Measurements from ENCODE around the gene PRELP.

PRELP gene

GRCh38 chr1:203467550-203467921, 8.1 kb upstream of the PRELP start:
- Histone ChIP-seq H3K36me3 (ENCODE audit: insufficient read depth, insufficient read length, low read length) (no peaks in the 10 kb centered on the region), H3K9ac (ENCODE audit: insufficient read length, low read depth) (no peak overlapping the region), H3K9me3 (ENCODE audit: insufficient read depth, low read length) (no peaks in the 10 kb centered on the region), H3K27me3 (ENCODE audit: insufficient read depth, insufficient read length) (no peaks in the 10 kb centered on the region), H3K4me3 (ENCODE audit: insufficient read length, low read depth) (no peak overlapping the region), H3K4me1 (ENCODE audit: insufficient read depth, insufficient read length) (peaks cover 26% of the 10 kb centered on the region)
- TF ChIP-seq YY1 (IDR thresholded peaks at IDR 0.05; ENCODE audit: insufficient read depth, insufficient read length) = no peak
- TF ChIP-seq SUZ12 (IDR thresholded peaks at IDR 0.05; ENCODE audit: extremely low read depth, insufficient read depth, insufficient read length) = no peak
- no peak for TF ChIP-seq ZNF274 (IDR thresholded peaks at IDR 0.05; ENCODE audit: low read depth, low read length)
- DNase-seq (ENCODE audit: low read depth, low spot score) = no peak

- H3K27me3 ChIP-seq (ENCODE audit: insufficient read depth, insufficient read length) = no peaks in the 10 kb centered on the region
- no peak overlapping the region for H3K4me3 ChIP-seq (ENCODE audit: insufficient read length, low read depth)
- no peaks in the 10 kb centered on the region for H3K36me3 ChIP-seq (ENCODE audit: insufficient read depth, insufficient read length, low read length)
- no peak for TF ChIP-seq SUZ12 (IDR thresholded peaks at IDR 0.05; ENCODE audit: extremely low read depth, insufficient read depth, insufficient read length)
- no peak for TF ChIP-seq ZNF274 (IDR thresholded peaks at IDR 0.05; ENCODE audit: low read depth, low read length)
- H3K9ac ChIP-seq (ENCODE audit: insufficient read length, low read depth) = no peak overlapping the region
- no peaks in the 10 kb centered on the region for H3K9me3 ChIP-seq (ENCODE audit: insufficient read depth, low read length)
- peaks cover 26% of the 10 kb centered on the region for H3K4me1 ChIP-seq (ENCODE audit: insufficient read depth, insufficient read length)
- DNase-seq (ENCODE audit: low read depth, low spot score) = no peak
Measured at GRCh38 chr1:203468326-203468725, 7.3 kb upstream of the PRELP start.

- no peaks in the 10 kb centered on the region for H3K9me3 ChIP-seq (ENCODE audit: insufficient read depth, low read length)
Measured at GRCh38 chr1:203470240-203470639, 5.4 kb upstream of the PRELP start.

GRCh38 chr1:203471841-203472240, 3.8 kb upstream of the PRELP start:
- Histone ChIP-seq H3K36me3 (ENCODE audit: insufficient read depth, insufficient read length, low read length) (no peaks in the 10 kb centered on the region), H3K27me3 (ENCODE audit: insufficient read depth, insufficient read length) (no peaks in the 10 kb centered on the region), H3K9ac (ENCODE audit: insufficient read length, low read depth) (no peak overlapping the region), H3K4me3 (ENCODE audit: insufficient read length, low read depth) (no peak overlapping the region), H3K4me1 (ENCODE audit: insufficient read depth, insufficient read length) (peaks cover 8% of the 10 kb centered on the region), H3K9me3 (ENCODE audit: insufficient read depth, low read length) (no peaks in the 10 kb centered on the region)
- DNase-seq (ENCODE audit: low read depth, low spot score) = no peak
- TF ChIP-seq SUZ12 (IDR thresholded peaks at IDR 0.05; ENCODE audit: extremely low read depth, insufficient read depth, insufficient read length) = no peak
- TF ChIP-seq ZNF274 (IDR thresholded peaks at IDR 0.05; ENCODE audit: low read depth, low read length) = no peak
- no peak for TF ChIP-seq YY1 (IDR thresholded peaks at IDR 0.05; ENCODE audit: insufficient read depth, insufficient read length)

More at GRCh38 chr1:203470240-203470639, 5.4 kb upstream of the PRELP start:
- no peak overlapping the region for H3K9ac ChIP-seq (ENCODE audit: insufficient read length, low read depth)
- no peak overlapping the region for H3K4me3 ChIP-seq (ENCODE audit: insufficient read length, low read depth)
- DNase-seq (ENCODE audit: low read depth, low spot score) = no peak
- H3K36me3 ChIP-seq (ENCODE audit: insufficient read depth, insufficient read length, low read length) = no peaks in the 10 kb centered on the region
- peaks cover 18% of the 10 kb centered on the region for H3K4me1 ChIP-seq (ENCODE audit: insufficient read depth, insufficient read length)
- H3K27me3 ChIP-seq (ENCODE audit: insufficient read depth, insufficient read length) = no peaks in the 10 kb centered on the region
- TF ChIP-seq YY1 (IDR thresholded peaks at IDR 0.05; ENCODE audit: insufficient read depth, insufficient read length) (no peak), SUZ12 (IDR thresholded peaks at IDR 0.05; ENCODE audit: extremely low read depth, insufficient read depth, insufficient read length) (no peak), ZNF274 (IDR thresholded peaks at IDR 0.05; ENCODE audit: low read depth, low read length) (no peak)

DNA sequence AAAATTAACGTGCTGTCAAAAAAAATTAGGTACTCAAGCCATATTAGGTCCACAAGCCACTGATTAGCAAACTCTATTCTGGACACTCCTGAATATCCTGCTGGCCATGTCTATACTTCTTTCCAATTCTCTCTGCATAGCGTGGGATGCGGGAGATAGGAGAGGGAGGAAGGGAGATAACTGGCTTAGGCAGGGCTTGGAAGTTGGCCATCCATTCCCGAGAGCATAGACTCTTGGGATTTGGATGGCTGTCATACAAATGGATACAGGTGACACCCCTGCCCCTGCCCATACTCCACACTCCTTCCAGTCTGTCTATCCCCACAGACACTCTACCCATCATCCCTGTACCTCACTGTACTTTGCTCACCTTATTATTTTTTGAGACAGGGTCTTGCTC, 2.3 kb upstream of the PRELP start:
- no peaks in the 10 kb centered on the region for H3K27me3 ChIP-seq (ENCODE audit: insufficient read depth, insufficient read length)
- TF ChIP-seq YY1 (IDR thresholded peaks at IDR 0.05; ENCODE audit: insufficient read depth, insufficient read length) (no peak), SUZ12 (IDR thresholded peaks at IDR 0.05; ENCODE audit: extremely low read depth, insufficient read depth, insufficient read length) (no peak), ZNF274 (IDR thresholded peaks at IDR 0.05; ENCODE audit: low read depth, low read length) (no peak)

GRCh38 chr1:203473781-203474305, 1.8 kb upstream of the PRELP start:
- H3K4me3 ChIP-seq (ENCODE audit: insufficient read length, low read depth) = no peak overlapping the region
- TF ChIP-seq YY1 (IDR thresholded peaks at IDR 0.05; ENCODE audit: insufficient read depth, insufficient read length) (no peak), SUZ12 (IDR thresholded peaks at IDR 0.05; ENCODE audit: extremely low read depth, insufficient read depth, insufficient read length) (no peak), ZNF274 (IDR thresholded peaks at IDR 0.05; ENCODE audit: low read depth, low read length) (no peak)
- no peaks in the 10 kb centered on the region for H3K36me3 ChIP-seq (ENCODE audit: insufficient read depth, insufficient read length, low read length)
- no peaks in the 10 kb centered on the region for H3K9me3 ChIP-seq (ENCODE audit: insufficient read depth, low read length)
- H3K9ac ChIP-seq (ENCODE audit: insufficient read length, low read depth) = no peak overlapping the region
- no peaks in the 10 kb centered on the region for H3K27me3 ChIP-seq (ENCODE audit: insufficient read depth, insufficient read length)
- peaks cover 9% of the 10 kb centered on the region for H3K4me1 ChIP-seq (ENCODE audit: insufficient read depth, insufficient read length)
- DNase-seq (ENCODE audit: low read depth, low spot score) = no peak

More for the DNA sequence above, 2.3 kb upstream of the PRELP start:
- H3K4me3 ChIP-seq (ENCODE audit: insufficient read length, low read depth) = no peak overlapping the region
- H3K9me3 ChIP-seq (ENCODE audit: insufficient read depth, low read length) = no peaks in the 10 kb centered on the region
- H3K36me3 ChIP-seq (ENCODE audit: insufficient read depth, insufficient read length, low read length) = no peaks in the 10 kb centered on the region
- DNase-seq (ENCODE audit: low read depth, low spot score) = no peak
- H3K4me1 ChIP-seq (ENCODE audit: insufficient read depth, insufficient read length) = peaks cover 7% of the 10 kb centered on the region
- H3K9ac ChIP-seq (ENCODE audit: insufficient read length, low read depth) = no peak overlapping the region

- no peak overlapping the region for H3K4me3 ChIP-seq (ENCODE audit: insufficient read length, low read depth)
- H3K4me1 ChIP-seq (ENCODE audit: insufficient read depth, insufficient read length) = peaks cover 6% of the 10 kb centered on the region
- TF ChIP-seq ZNF274 (IDR thresholded peaks at IDR 0.05; ENCODE audit: low read depth, low read length) (no peak), YY1 (IDR thresholded peaks at IDR 0.05; ENCODE audit: insufficient read depth, insufficient read length) (no peak), SUZ12 (IDR thresholded peaks at IDR 0.05; ENCODE audit: extremely low read depth, insufficient read depth, insufficient read length) (no peak)
- DNase-seq (ENCODE audit: low read depth, low spot score) = no peak
- no peak overlapping the region for H3K9ac ChIP-seq (ENCODE audit: insufficient read length, low read depth)
- no peaks in the 10 kb centered on the region for H3K9me3 ChIP-seq (ENCODE audit: insufficient read depth, low read length)
- no peaks in the 10 kb centered on the region for H3K27me3 ChIP-seq (ENCODE audit: insufficient read depth, insufficient read length)
- H3K36me3 ChIP-seq (ENCODE audit: insufficient read depth, insufficient read length, low read length) = no peaks in the 10 kb centered on the region
Measured at GRCh38 chr1:203476216-203476814, 709 bp downstream of the PRELP start.
